SK-N-SH (cell line): ENCODE measurements around the gene ALX1. TPM values are rescaled to one million over a fixed set of nuclear protein-coding genes. Genes with fewer than 3 reads are reported as not detected.

Source experiments
- CTCF ChIA-PET: fragments of 300-600, 350-600 bp; formaldehyde crosslinking; extraction: SDS; loops from one replicate; lab custom pipeline; 2021; lab: Yijun Ruan, JAX
- POLR2A ChIA-PET: fragments of 350-600 bp; sonication (Branson Sonifier 250); formaldehyde crosslinking; extraction: SDS; loops from one replicate; lab custom pipeline; 2020; ENCODE audit warnings: antibody characterized with exemption, inconsistent platforms; lab: Yijun Ruan, JAX
- DNase-seq: peaks from one replicate; pipeline ENCODE4 v3.0.0; 2012
- H2AFZ ChIP-seq: fragments of 200-600 bp; sonication (generic); 2 replicates; pipeline ENCODE4 v1.8.1; 2016; ENCODE audit warnings: antibody characterized with exemption, mild to moderate bottlenecking, low read depth
- H3F3A ChIP-seq: fragments of 200-600 bp; sonication (generic); replicated peaks from 2 replicates; pipeline ENCODE3; 2016; ENCODE audit warnings: antibody characterized with exemption, mild to moderate bottlenecking; ENCODE audit not compliant: insufficient read depth
- H3K27ac ChIP-seq, 2 experiments: fragments of 200-500 bp in 1 of 2; fragments of 200-600 bp in 1 of 2; sonication (Bioruptor generic) in 1 of 2; sonication (generic), shearing (Covaris generic) in 1 of 2; 2 replicates each; pipeline versions ENCODE4 v1.5.1 to v1.6.1; 2014 to 2016; ENCODE audit warnings: low read depth in 2 of 2, inconsistent platforms in 1 of 2, low read length in 1 of 2, mild to moderate bottlenecking in 1 of 2, mixed read lengths in 1 of 2
- H3K27me3 ChIP-seq: fragments of 200-600 bp; sonication (generic), shearing (Covaris generic); 2 replicates; pipeline ENCODE4 v1.6.1; 2016; ENCODE audit warnings: mixed run types; ENCODE audit not compliant: insufficient read depth
- H3K36me3 ChIP-seq, 2 experiments: fragments of 200-500 bp in 1 of 2; fragments of 200-600 bp in 1 of 2; sonication (Bioruptor generic) in 1 of 2; sonication (generic) in 1 of 2; replicated peaks in 1 of 2; 2 replicates each; pipeline versions ENCODE3 to v1.5.1; 2014 to 2016; ENCODE audit warnings: low read length in 1 of 2, mild to moderate bottlenecking in 1 of 2; ENCODE audit not compliant: insufficient read depth in 2 of 2, control insufficient read depth in 1 of 2
- H3K4me1 ChIP-seq, 2 experiments: fragments of 200-500 bp in 1 of 2; fragments of 200-600 bp in 1 of 2; sonication (Bioruptor generic) in 1 of 2; sonication (generic), shearing (Covaris generic) in 1 of 2; 2 replicates each; pipeline versions ENCODE4 v1.5.1 to v1.6.1; 2014 to 2016; ENCODE audit warnings: low read depth in 1 of 2, low read length in 1 of 2, mixed run types in 1 of 2; ENCODE audit not compliant: insufficient read depth in 2 of 2, control insufficient read depth in 1 of 2
- H3K4me2 ChIP-seq: fragments of 200-600 bp; sonication (generic), shearing (Covaris generic); 2 replicates; pipeline ENCODE4 v1.6.1; 2017; ENCODE audit warnings: mixed run types
- H3K4me3 ChIP-seq, 2 experiments: fragments of 200-500 bp in 1 of 2; fragments of 200-600 bp in 1 of 2; sonication (Bioruptor generic) in 1 of 2; sonication (generic), shearing (Covaris generic) in 1 of 2; 2 replicates each; pipeline versions ENCODE4 v1.5.1 to v1.8.1; 2014 to 2016; ENCODE audit warnings: low read depth in 2 of 2, inconsistent platforms in 1 of 2, low read length in 1 of 2, mild to moderate bottlenecking in 1 of 2, mixed read lengths in 1 of 2, moderate library complexity in 1 of 2
- H3K79me2 ChIP-seq: fragments of 200-600 bp; sonication (generic); 2 replicates; pipeline ENCODE4 v1.8.1; 2017; ENCODE audit warnings: mild to moderate bottlenecking; ENCODE audit not compliant: insufficient read depth
- H3K9ac ChIP-seq: fragments of 200-600 bp; sonication (generic); 2 replicates; pipeline ENCODE4 v1.6.1; 2017; ENCODE audit warnings: mixed run types
- H3K9me2 ChIP-seq: fragments of 200-600 bp; sonication (generic); 2 replicates; pipeline ENCODE4 v1.6.1; 2017; ENCODE audit warnings: mixed run types
- H3K9me3 ChIP-seq: fragments of 200-600 bp; sonication (generic); 2 replicates; pipeline ENCODE4 v1.6.1; 2017; ENCODE audit warnings: mixed run types, mild to moderate bottlenecking, moderate library complexity
- H4K20me1 ChIP-seq: fragments of 200-600 bp; sonication (generic); 2 replicates; pipeline ENCODE4 v1.6.1; 2017; ENCODE audit warnings: mild to moderate bottlenecking, mixed run types; ENCODE audit not compliant: insufficient read depth
- CHD2 ChIP-seq: fragments of 150-350 bp; IDR thresholded peaks from 2 replicates; pipeline ENCODE4 v1.6.1; 2018; ENCODE audit warnings: low read length; ENCODE audit not compliant: partially characterized antibody
- FOSL2 ChIP-seq: IDR thresholded peaks from 2 replicates; pipeline ENCODE4 v1.4.0; 2012; ENCODE audit warnings: low read depth, mild to moderate bottlenecking, moderate library complexity, borderline replicate concordance
- FOXJ3 ChIP-seq: sonication (generic); formaldehyde crosslinking; IDR thresholded peaks from 2 replicates; pipeline ENCODE4 v1.5.1; 2020; ENCODE audit warnings: mild to moderate bottlenecking, missing genetic modification reagents
- GABPA ChIP-seq: IDR thresholded peaks from 2 replicates; pipeline ENCODE4 v1.4.0; 2012; ENCODE audit warnings: low read depth, mild to moderate bottlenecking
- GATA2 ChIP-seq: sonication (generic); formaldehyde crosslinking; IDR thresholded peaks from 2 replicates; pipeline ENCODE4 v1.5.0; 2020; ENCODE audit warnings: mild to moderate bottlenecking, missing genetic modification reagents
- MEF2A ChIP-seq: IDR thresholded peaks from 2 replicates; pipeline ENCODE4 v1.4.0; 2012; ENCODE audit warnings: low read depth, borderline replicate concordance
- MXI1 ChIP-seq: IDR thresholded peaks from 2 replicates; pipeline ENCODE4 v1.6.1; 2012; ENCODE audit warnings: mild to moderate bottlenecking, low read depth, low read length, improper control_type of control experiment
- NRF1 ChIP-seq: IDR thresholded peaks from 2 replicates; pipeline ENCODE4 v1.6.1; 2012; ENCODE audit warnings: low read depth, mild to moderate bottlenecking, low read length
- RCOR1 ChIP-seq: fragments of 150-350 bp; IDR thresholded peaks from 2 replicates; pipeline ENCODE4 v1.6.1; 2017; ENCODE audit warnings: antibody characterized with exemption, low read length
- RFX5 ChIP-seq: IDR thresholded peaks from 2 replicates; pipeline ENCODE4 v1.6.1; 2012; ENCODE audit warnings: mild to moderate bottlenecking, improper control_type of control experiment, low read length
- RXRA ChIP-seq: IDR thresholded peaks from 2 replicates; pipeline ENCODE4 v1.4.0; 2012; ENCODE audit warnings: low read depth, mild to moderate bottlenecking, borderline replicate concordance
- SIN3A ChIP-seq: IDR thresholded peaks from 2 replicates; pipeline ENCODE4 v1.6.1; 2012; ENCODE audit warnings: low read depth, mild to moderate bottlenecking, low read length, moderate library complexity, borderline replicate concordance
- YY1 ChIP-seq: IDR thresholded peaks from 2 replicates; pipeline ENCODE4 v1.4.0; 2012; ENCODE audit warnings: low read depth, mild to moderate bottlenecking
- WGBS: methylation state at CpG from one replicate; pipeline ENCODE4 v1.1.6; 2017; ENCODE audit warnings: low lambda C conversion rate; 5-methylcytosine and 5-hydroxymethylcytosine counted together
- polyA plus RNA-seq, 3 experiments: library from polyadenylated mRNA; depleted of rRNA; stranded (reverse); fragments of >200 nt; gene quantifications; 2 replicates each; pipeline ENCODE4 v1.2.3, GENCODE V29; 2012
- TF ChIP-seq, protein P1 (sequence below): fragments of 150-350 bp; IDR thresholded peaks from 2 replicates; pipeline ENCODE4 v1.6.1; 2016; ENCODE audit warnings: mild to moderate bottlenecking, low read depth, low read length
- TF ChIP-seq, protein P2 (sequence below): IDR thresholded peaks from 2 replicates; pipeline ENCODE4; 2012
- TF ChIP-seq, protein P3 (sequence below): IDR thresholded peaks from 2 replicates; pipeline ENCODE4 v1.6.1; 2012; ENCODE audit warnings: mild to moderate bottlenecking, low read depth, low read length, moderate library complexity
- TF ChIP-seq, protein P4 (sequence below): IDR thresholded peaks from 2 replicates; pipeline ENCODE4 v1.4.0; 2012; ENCODE audit warnings: low read depth, borderline replicate concordance

The ALX1 gene
- polyA plus RNA-seq, 1 of the 3 experiments (the other 2 are of a cell fraction): not detected

DNA sequence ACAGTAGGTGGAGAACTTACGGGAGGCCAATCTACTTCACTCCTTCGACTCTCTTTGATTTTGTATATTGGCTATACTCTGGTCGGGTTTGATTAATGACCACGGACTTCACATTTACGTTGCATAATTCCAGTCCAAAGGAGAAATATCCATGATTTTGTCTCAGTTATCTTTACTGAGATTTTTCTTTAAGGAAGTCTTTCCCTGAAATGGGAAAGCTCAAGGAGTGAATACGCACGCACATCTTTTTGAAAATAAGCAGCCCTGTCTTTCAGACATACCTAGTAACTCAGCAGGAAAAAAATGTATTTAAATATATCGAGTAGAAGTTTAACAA lies 5.7 kb upstream of the ALX1 start:
- Histone ChIP-seq H3K27me3 (peaks cover 24% of the 10 kb centered on the region; the same call in 1 of the 2 replicates), H3F3A (no peaks in the 10 kb centered on the region), H3K4me2 (no peak overlapping the region), H3K79me2 (no peaks in the 10 kb centered on the region), H3K9ac (no peak overlapping the region), H3K9me3 (no peaks in the 10 kb centered on the region), H4K20me1 (no peaks in the 10 kb centered on the region), H3K4me3 (no peak overlapping the region), H3K9me2 (no peaks in the 10 kb centered on the region), H3K36me3 (no peaks in the 10 kb centered on the region), H3K27ac (no peak overlapping the region), H2AFZ (no peak overlapping the region), H3K4me1 (no peaks in the 10 kb centered on the region; a peak in 1 of 4 replicates)
- DNase-seq: no peak
- TF ChIP-seq RFX5 (no peak), SIN3A (no peak), CHD2 (no peak), GATA2 (CRISPR knock-in tag) (no peak), MXI1 (no peak), FOXJ3 (CRISPR knock-in tag) (no peak), RXRA (no peak), FOSL2 (no peak), MEF2A (no peak), YY1 (no peak), RCOR1 (no peak), GABPA (no peak), NRF1 (no peak)
- TF ChIP-seq, protein P1, sequence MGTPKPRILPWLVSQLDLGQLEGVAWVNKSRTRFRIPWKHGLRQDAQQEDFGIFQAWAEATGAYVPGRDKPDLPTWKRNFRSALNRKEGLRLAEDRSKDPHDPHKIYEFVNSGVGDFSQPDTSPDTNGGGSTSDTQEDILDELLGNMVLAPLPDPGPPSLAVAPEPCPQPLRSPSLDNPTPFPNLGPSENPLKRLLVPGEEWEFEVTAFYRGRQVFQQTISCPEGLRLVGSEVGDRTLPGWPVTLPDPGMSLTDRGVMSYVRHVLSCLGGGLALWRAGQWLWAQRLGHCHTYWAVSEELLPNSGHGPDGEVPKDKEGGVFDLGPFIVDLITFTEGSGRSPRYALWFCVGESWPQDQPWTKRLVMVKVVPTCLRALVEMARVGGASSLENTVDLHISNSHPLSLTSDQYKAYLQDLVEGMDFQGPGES: no peak
- TF ChIP-seq, protein P2, sequence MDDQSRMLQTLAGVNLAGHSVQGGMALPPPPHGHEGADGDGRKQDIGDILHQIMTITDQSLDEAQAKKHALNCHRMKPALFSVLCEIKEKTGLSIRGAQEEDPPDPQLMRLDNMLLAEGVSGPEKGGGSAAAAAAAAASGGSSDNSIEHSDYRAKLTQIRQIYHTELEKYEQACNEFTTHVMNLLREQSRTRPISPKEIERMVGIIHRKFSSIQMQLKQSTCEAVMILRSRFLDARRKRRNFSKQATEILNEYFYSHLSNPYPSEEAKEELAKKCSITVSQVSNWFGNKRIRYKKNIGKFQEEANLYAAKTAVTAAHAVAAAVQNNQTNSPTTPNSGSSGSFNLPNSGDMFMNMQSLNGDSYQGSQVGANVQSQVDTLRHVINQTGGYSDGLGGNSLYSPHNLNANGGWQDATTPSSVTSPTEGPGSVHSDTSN: no peak
- TF ChIP-seq, protein P3, sequence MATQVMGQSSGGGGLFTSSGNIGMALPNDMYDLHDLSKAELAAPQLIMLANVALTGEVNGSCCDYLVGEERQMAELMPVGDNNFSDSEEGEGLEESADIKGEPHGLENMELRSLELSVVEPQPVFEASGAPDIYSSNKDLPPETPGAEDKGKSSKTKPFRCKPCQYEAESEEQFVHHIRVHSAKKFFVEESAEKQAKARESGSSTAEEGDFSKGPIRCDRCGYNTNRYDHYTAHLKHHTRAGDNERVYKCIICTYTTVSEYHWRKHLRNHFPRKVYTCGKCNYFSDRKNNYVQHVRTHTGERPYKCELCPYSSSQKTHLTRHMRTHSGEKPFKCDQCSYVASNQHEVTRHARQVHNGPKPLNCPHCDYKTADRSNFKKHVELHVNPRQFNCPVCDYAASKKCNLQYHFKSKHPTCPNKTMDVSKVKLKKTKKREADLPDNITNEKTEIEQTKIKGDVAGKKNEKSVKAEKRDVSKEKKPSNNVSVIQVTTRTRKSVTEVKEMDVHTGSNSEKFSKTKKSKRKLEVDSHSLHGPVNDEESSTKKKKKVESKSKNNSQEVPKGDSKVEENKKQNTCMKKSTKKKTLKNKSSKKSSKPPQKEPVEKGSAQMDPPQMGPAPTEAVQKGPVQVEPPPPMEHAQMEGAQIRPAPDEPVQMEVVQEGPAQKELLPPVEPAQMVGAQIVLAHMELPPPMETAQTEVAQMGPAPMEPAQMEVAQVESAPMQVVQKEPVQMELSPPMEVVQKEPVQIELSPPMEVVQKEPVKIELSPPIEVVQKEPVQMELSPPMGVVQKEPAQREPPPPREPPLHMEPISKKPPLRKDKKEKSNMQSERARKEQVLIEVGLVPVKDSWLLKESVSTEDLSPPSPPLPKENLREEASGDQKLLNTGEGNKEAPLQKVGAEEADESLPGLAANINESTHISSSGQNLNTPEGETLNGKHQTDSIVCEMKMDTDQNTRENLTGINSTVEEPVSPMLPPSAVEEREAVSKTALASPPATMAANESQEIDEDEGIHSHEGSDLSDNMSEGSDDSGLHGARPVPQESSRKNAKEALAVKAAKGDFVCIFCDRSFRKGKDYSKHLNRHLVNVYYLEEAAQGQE: no peak
- TF ChIP-seq, protein P4, sequence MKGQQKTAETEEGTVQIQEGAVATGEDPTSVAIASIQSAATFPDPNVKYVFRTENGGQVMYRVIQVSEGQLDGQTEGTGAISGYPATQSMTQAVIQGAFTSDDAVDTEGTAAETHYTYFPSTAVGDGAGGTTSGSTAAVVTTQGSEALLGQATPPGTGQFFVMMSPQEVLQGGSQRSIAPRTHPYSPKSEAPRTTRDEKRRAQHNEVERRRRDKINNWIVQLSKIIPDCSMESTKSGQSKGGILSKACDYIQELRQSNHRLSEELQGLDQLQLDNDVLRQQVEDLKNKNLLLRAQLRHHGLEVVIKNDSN: no peak
- POLR2A ChIA-PET: no interaction called here
- CTCF ChIA-PET: interaction anchor here (0.9 kb wide), 1 partner anchor 14 kb away, joined by 3 read pairs; no protein-coding TSS in a partner anchor
- WGBS: 36% methylated on average over 8 of the region's 8 CpGs
